ENCODE measurements around the gene NF1.

The NF1 gene

GRCh38 chr17:31052187-31052889 is 42.4 kb upstream of the NF1 start:
- peak; percentile 79 for DNase-seq (ENCODE audit: low spot score)
- TF ChIP-seq CTCF (IDR thresholded peaks at IDR 0.05), result no peak

GRCh38 chr17:31053071-31053470 is 41.7 kb upstream of the NF1 start:
- TF ChIP-seq CTCF (IDR thresholded peaks at IDR 0.05), result no peak
- Histone ChIP-seq H3K27ac (no peak overlapping the region), H3K4me3 (no peak overlapping the region)
- DNase-seq (ENCODE audit: low spot score), result no peak

More at GRCh38 chr17:31052187-31052889, 42.4 kb upstream of the NF1 start:
- H3K27ac ChIP-seq, result peak overlapping the region in 1 of 2 donors; percentile 62
- no peak overlapping the region for H3K4me3 ChIP-seq

- no peak for DNase-seq (ENCODE audit: low spot score)
- Histone ChIP-seq H3K4me3 (no peak overlapping the region), H3K27ac (no peak overlapping the region)
- TF ChIP-seq CTCF (IDR thresholded peaks at IDR 0.05), result no peak
Measured at GRCh38 chr17:31054761-31055160, 40.0 kb upstream of the NF1 start.

GRCh38 chr17:31058976-31059375 is 35.8 kb upstream of the NF1 start:
- no peak overlapping the region for H3K4me3 ChIP-seq
- no peak overlapping the region for H3K27ac ChIP-seq
- DNase-seq (ENCODE audit: low spot score), result no peak
- TF ChIP-seq CTCF (IDR thresholded peaks at IDR 0.05), result no peak

GRCh38 chr17:31060791-31061550 is 33.8 kb upstream of the NF1 start:
- no peak for DNase-seq (ENCODE audit: low spot score)
- TF ChIP-seq CTCF (IDR thresholded peaks at IDR 0.05), result no peak

GRCh38 chr17:31061678-31062077 is 33.1 kb upstream of the NF1 start:
- no peak for TF ChIP-seq CTCF (IDR thresholded peaks at IDR 0.05)
- Histone ChIP-seq H3K27ac (no peak overlapping the region), H3K4me3 (no peak overlapping the region)
- no peak for DNase-seq (ENCODE audit: low spot score)

More at GRCh38 chr17:31060791-31061550, 33.8 kb upstream of the NF1 start:
- Histone ChIP-seq H3K4me3 (no peak overlapping the region), H3K27ac (no peak overlapping the region)

- no peak for DNase-seq (ENCODE audit: low spot score)
- no peak for TF ChIP-seq CTCF (IDR thresholded peaks at IDR 0.05)
- no peak overlapping the region for H3K4me3 ChIP-seq
- no peak overlapping the region for H3K27ac ChIP-seq
Measured at GRCh38 chr17:31062346-31062745, 32.4 kb upstream of the NF1 start.
